B cell (primary cell): ENCODE data around the gene DCHS1. TPM values are rescaled to one million over a fixed set of nuclear protein-coding genes. Genes with fewer than 3 reads are reported as not detected.

ENCODE experiments used
- ATAC-seq: fragments of 200-7000 bp; cut with Tn5 transposase; one replicate; pipeline ENCODE4 v1.10.0; 2021; ENCODE audit warnings: low read depth, mild to moderate bottlenecking, moderate number of reproducible peaks, moderate library complexity
- CTCF ChIA-PET: fragments of 350-600 bp; sonication (Branson Sonifier 250); formaldehyde crosslinking; loops from one replicate; lab custom pipeline; 2021; ENCODE audit warnings: antibody characterized with exemption, inconsistent platforms; lab: Charles Lee
- POLR2A ChIA-PET: fragments of 350-600 bp; sonication (Branson Sonifier 250); formaldehyde crosslinking; loops from one replicate; lab custom pipeline; 2021; ENCODE audit warnings: antibody characterized with exemption; lab: Charles Lee
- DNase-seq: peaks from one replicate; pipeline ENCODE4 v3.0.0; 2013
- H2AFZ ChIP-seq: 2 replicates; pipeline ENCODE4 v1.6.1; 2012; ENCODE audit warnings: mild to moderate bottlenecking, low read depth, low read length; ENCODE audit not compliant: insufficient read depth, poor library complexity, severe bottlenecking
- H3K27ac ChIP-seq, 2 donors: 1 replicate in 1 of 2; 2 replicates in 1 of 2; pipeline ENCODE4 v1.5.1; 2012 to 2013; ENCODE audit warnings: low read length in 2 of 2, mild to moderate bottlenecking in 2 of 2, moderate library complexity in 1 of 2
- H3K27me3 ChIP-seq, 4 experiments: fragments of 200-600 bp in 1 of 4; sonication (generic) in 1 of 4; replicated peaks in 1 of 4; 1 replicate in 2 of 4; 2 replicates in 2 of 4; pipeline versions ENCODE4 v1.6.1 to v1.7.0; 2013 to 2016; ENCODE audit warnings: low read length in 3 of 4, mild to moderate bottlenecking in 2 of 4, mixed read lengths in 1 of 4, moderate library complexity in 1 of 4; ENCODE audit not compliant: insufficient read depth in 4 of 4, control insufficient read depth in 3 of 4; ENCODE audit errors: control extremely low read depth in 1 of 4
- H3K36me3 ChIP-seq, 2 experiments: replicated peaks in 1 of 2; 1 replicate in 1 of 2; 2 replicates in 1 of 2; pipeline versions ENCODE4 v1.6.1 to v1.7.1; 2013; ENCODE audit warnings: low read length in 1 of 2; ENCODE audit not compliant: insufficient read depth in 2 of 2, control insufficient read depth in 1 of 2; ENCODE audit errors: control extremely low read depth in 1 of 2, extremely low read depth in 1 of 2
- H3K4me1 ChIP-seq, 2 donors: fragments of 200-600 bp in 1 of 2; sonication (generic) in 1 of 2; 1 replicate in 1 of 2; 2 replicates in 1 of 2; pipeline versions ENCODE4 v1.5.1 to v1.6.1; 2013 to 2017; ENCODE audit warnings: low read length in 2 of 2; ENCODE audit not compliant: control insufficient read depth in 2 of 2, insufficient read depth in 2 of 2
- H3K4me2 ChIP-seq: replicated peaks from 2 replicates; pipeline ENCODE3; 2012; ENCODE audit warnings: mild to moderate bottlenecking, low read depth, low read length; ENCODE audit not compliant: poor library complexity, severe bottlenecking
- H3K4me3 ChIP-seq, 5 experiments: fragments of 200-600 bp in 1 of 5; sonication (generic) in 1 of 5; 1 replicate in 3 of 5; 2 replicates in 2 of 5; pipeline versions ENCODE4 v1.5.1 to v1.7.0; 2011 to 2016; ENCODE audit warnings: low read length in 4 of 5, mild to moderate bottlenecking in 4 of 5, low read depth in 2 of 5, control low read depth in 1 of 5, moderate library complexity in 1 of 5; ENCODE audit not compliant: insufficient read depth in 1 of 5; ENCODE audit errors: control extremely low read depth in 1 of 5, extremely low read depth in 1 of 5
- H3K79me2 ChIP-seq: fragments of 200-600 bp; sonication (generic); one replicate; pipeline ENCODE4 v1.6.0; 2016; ENCODE audit warnings: low read length; ENCODE audit not compliant: control insufficient read depth, insufficient read depth
- H3K9ac ChIP-seq: fragments of 200-600 bp; sonication (generic); 2 replicates; pipeline ENCODE4 v1.6.1; 2017; ENCODE audit warnings: mild to moderate bottlenecking, low read length, moderate library complexity
- H3K9me3 ChIP-seq, 3 donors: one replicate each; pipeline versions ENCODE4 v1.6.1 to v1.7.1; 2013; ENCODE audit warnings: low read length in 2 of 3; ENCODE audit not compliant: control insufficient read depth in 2 of 3, insufficient read depth in 1 of 3; ENCODE audit errors: control extremely low read depth in 1 of 3
- H4K20me1 ChIP-seq: 2 replicates; pipeline ENCODE4 v1.6.0; 2012; ENCODE audit warnings: mild to moderate bottlenecking, low read length; ENCODE audit not compliant: insufficient read depth, control insufficient read depth, poor library complexity, severe bottlenecking
- H3K27ac Mint-ChIP-seq: one replicate; pipeline ENCODE4 v1.8.0; 2021; ENCODE audit warnings: mixed read lengths
- H3K27me3 Mint-ChIP-seq: one replicate; pipeline ENCODE4 v1.8.0; 2021; ENCODE audit warnings: mixed read lengths
- H3K4me1 Mint-ChIP-seq: one replicate; pipeline ENCODE4 v1.8.0; 2021; ENCODE audit warnings: mixed read lengths
- H3K4me3 Mint-ChIP-seq: one replicate; pipeline ENCODE4 v1.8.0; 2021; ENCODE audit warnings: mixed read lengths
- H3K9me3 Mint-ChIP-seq: one replicate; pipeline ENCODE4 v1.8.0; 2022; ENCODE audit warnings: mixed read lengths; ENCODE audit not compliant: insufficient read depth
- EZH2 ChIP-seq: IDR thresholded peaks from 2 replicates; pipeline ENCODE4 v1.6.1; 2012; ENCODE audit warnings: borderline replicate concordance, low read depth, mild to moderate bottlenecking, moderate library complexity, low read length; ENCODE audit not compliant: insufficient read depth, poor library complexity, severe bottlenecking
- WGBS: methylation state at CpG from one replicate; pipeline ENCODE4 v1.1.5; 2013; ENCODE audit warnings: missing lambda C conversion rate; ENCODE audit not compliant: insufficient coverage; 5-methylcytosine and 5-hydroxymethylcytosine counted together
- intact Hi-C: fragments of 100-400 bp; cut with micrococcal nuclease; formaldehyde crosslinking; loops from one replicate; pipeline ENCODE4 v1.10.0; 2022
- polyA plus RNA-seq: library from polyadenylated mRNA; depleted of rRNA; stranded (reverse); fragments of >200 nt; gene quantifications from 2 replicates; pipeline ENCODE4 v1.2.3, GENCODE V29; 2012
- total RNA-seq, 2 donors: library from RNA; stranded (reverse); fragments of 120-200 nt in 1 of 2; gene quantifications; 1 replicate in 1 of 2; 2 replicates in 1 of 2; pipeline versions ENCODE4 v1.2.3 to v1.2.4, GENCODE V29; 2013 to 2022
- TF ChIP-seq, protein P1 (sequence below): fragments of 200-600 bp; IDR thresholded peaks from one replicate; pipeline ENCODE4 v1.8.0; 2022; ENCODE audit warnings: antibody characterized with exemption, mild to moderate bottlenecking

The DCHS1 gene
- total and polyA plus RNA-seq, 2 donors (not counting 1 experiment from before 2014, with no cell fraction given): 0.31 to 0.84 TPM

DNA sequence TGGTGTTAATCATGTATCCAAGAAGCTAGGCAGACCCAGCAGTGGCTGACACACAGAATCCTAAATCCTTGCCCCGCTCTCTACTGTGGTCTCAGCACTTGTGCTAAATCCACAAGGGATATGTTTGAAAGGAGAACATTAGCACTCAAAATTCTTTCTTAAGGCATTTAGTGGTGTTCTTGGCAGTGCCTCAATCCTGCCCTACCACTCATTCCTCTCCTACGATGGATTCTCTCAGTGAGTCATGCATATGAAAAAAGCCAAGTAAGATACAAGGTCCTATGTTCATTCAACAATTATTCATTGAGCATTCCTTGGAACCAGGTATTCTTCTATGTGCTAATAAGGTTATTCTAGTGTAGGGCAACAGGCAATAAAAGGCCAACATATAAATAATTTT, 83.4 kb downstream of the DCHS1 start:
- H3K27ac ChIP-seq: no peak overlapping the region
- POLR2A ChIA-PET: no interaction called here

DNA sequence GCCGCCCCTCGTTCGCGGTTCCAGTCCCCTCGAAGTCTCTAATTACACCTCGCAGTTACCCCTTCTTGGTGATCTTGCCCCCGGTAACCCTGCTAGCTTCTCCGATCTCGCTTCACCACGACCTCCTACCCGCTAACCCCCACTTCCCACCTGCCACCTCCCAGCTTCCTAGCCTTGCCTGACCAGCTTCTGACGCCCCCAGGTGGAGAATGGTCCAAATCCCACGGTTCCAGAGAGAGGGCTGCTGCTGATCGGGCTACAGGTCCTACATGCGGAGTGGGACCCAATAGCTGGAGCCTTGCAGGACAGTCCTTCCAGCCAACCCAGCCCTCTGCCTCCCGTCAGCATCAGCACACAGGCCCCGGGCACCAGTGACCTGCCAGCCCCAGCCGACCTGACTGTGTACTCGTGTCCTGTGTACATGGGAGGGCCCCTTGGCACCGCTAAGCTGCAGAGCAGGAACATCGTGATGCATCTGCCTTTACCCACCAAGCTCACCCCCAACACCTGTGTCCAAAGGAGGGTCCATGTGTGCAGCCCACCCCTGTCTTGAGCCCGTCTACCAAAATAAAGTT, 84.1 kb downstream of the DCHS1 start:
- H3K9me3 Mint-ChIP-seq: no peaks in the 10 kb centered on the region
- no peaks in the 10 kb centered on the region for H3K27me3 Mint-ChIP-seq
- Histone ChIP-seq H3K4me3 (no peak overlapping the region), H3K27ac (no peak overlapping the region), H3K79me2 (no peaks in the 10 kb centered on the region), H3K9ac (no peak overlapping the region), H3K36me3 (no peaks in the 10 kb centered on the region), H3K9me3 (no peaks in the 10 kb centered on the region), H3K4me1 (no peaks in the 10 kb centered on the region), H3K4me2 (no peak overlapping the region), H2AFZ (no peak overlapping the region), H4K20me1 (no peaks in the 10 kb centered on the region), H3K27me3 (no peaks in the 10 kb centered on the region)
- ChIA-PET CTCF (interaction anchor here (1.2 kb wide), 1 partner anchor 13 kb away, joined by 3 read pairs; no protein-coding TSS in a partner anchor), POLR2A (no interaction called here)
- ATAC-seq (no peak), DNase-seq (no peak)
- no peak overlapping the region for H3K27ac Mint-ChIP-seq
- TF ChIP-seq, protein P1, sequence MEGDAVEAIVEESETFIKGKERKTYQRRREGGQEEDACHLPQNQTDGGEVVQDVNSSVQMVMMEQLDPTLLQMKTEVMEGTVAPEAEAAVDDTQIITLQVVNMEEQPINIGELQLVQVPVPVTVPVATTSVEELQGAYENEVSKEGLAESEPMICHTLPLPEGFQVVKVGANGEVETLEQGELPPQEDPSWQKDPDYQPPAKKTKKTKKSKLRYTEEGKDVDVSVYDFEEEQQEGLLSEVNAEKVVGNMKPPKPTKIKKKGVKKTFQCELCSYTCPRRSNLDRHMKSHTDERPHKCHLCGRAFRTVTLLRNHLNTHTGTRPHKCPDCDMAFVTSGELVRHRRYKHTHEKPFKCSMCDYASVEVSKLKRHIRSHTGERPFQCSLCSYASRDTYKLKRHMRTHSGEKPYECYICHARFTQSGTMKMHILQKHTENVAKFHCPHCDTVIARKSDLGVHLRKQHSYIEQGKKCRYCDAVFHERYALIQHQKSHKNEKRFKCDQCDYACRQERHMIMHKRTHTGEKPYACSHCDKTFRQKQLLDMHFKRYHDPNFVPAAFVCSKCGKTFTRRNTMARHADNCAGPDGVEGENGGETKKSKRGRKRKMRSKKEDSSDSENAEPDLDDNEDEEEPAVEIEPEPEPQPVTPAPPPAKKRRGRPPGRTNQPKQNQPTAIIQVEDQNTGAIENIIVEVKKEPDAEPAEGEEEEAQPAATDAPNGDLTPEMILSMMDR: no peak
- TF ChIP-seq EZH2: no peak
- H3K4me1 Mint-ChIP-seq: no peaks in the 10 kb centered on the region
- H3K4me3 Mint-ChIP-seq: no peak overlapping the region
- intact Hi-C loops: no loop called here
- WGBS: 94% methylated on average over 21 of the region's 22 CpGs

More for the DNA sequence above, 83.4 kb downstream of the DCHS1 start:
- Histone ChIP-seq H3K9me3 (no peaks in the 10 kb centered on the region), H3K4me3 (no peak overlapping the region), H3K9ac (no peak overlapping the region), H3K36me3 (no peaks in the 10 kb centered on the region), H4K20me1 (no peaks in the 10 kb centered on the region), H3K27me3 (no peaks in the 10 kb centered on the region), H3K4me1 (no peaks in the 10 kb centered on the region), H3K79me2 (no peaks in the 10 kb centered on the region), H3K4me2 (no peak overlapping the region), H2AFZ (no peak overlapping the region)
- CTCF ChIA-PET: interaction anchor here (1.2 kb wide), 1 partner anchor 13 kb away, joined by 3 read pairs; no protein-coding TSS in a partner anchor
- intact Hi-C loops: no loop called here
- H3K27ac Mint-ChIP-seq: no peak overlapping the region
- no peaks in the 10 kb centered on the region for H3K4me1 Mint-ChIP-seq
- no peak for DNase-seq
- H3K9me3 Mint-ChIP-seq: no peaks in the 10 kb centered on the region
- no peaks in the 10 kb centered on the region for H3K27me3 Mint-ChIP-seq
- 100% methylated on average over 1 of the region's 2 CpGs for WGBS
- ATAC-seq: no peak
- H3K4me3 Mint-ChIP-seq: no peak overlapping the region
- TF ChIP-seq, protein P1: no peak
- TF ChIP-seq EZH2: no peak
